Psoas muscle (tissue), 8 donors: ENCODE results near the gene RNF167. TPM values are rescaled to one million over a fixed set of nuclear protein-coding genes. Genes with fewer than 3 reads are reported as not detected.
A peak's percentile ranks its signal among the peaks of the same experiment; 100 is the strongest.

Experiments
- ATAC-seq, 4 donors: fragments of 200-7000 bp; cut with Tn5 transposase; one replicate each; pipeline ENCODE4 v1.9.1; 2020; ENCODE audit warnings: moderate library complexity in 3 of 4, mild to moderate bottlenecking in 2 of 4
- DNase-seq, 2 donors: peaks; one replicate each; pipeline ENCODE4 v3.0.0-alpha.2; 2020
- H3K27ac ChIP-seq: fragments of 200-600 bp; one replicate; pipeline ENCODE4 v1.8.0; 2022
- H3K27me3 ChIP-seq, 3 donors: fragments of 200-600 bp in 1 of 3; one replicate each; pipeline versions ENCODE4 v1.6.1 to v1.8.0; 2013 to 2022; ENCODE audit warnings: low read length in 2 of 3, mild to moderate bottlenecking in 2 of 3, moderate library complexity in 1 of 3; ENCODE audit not compliant: insufficient read depth in 3 of 3
- H3K36me3 ChIP-seq, 2 donors: fragments of 200-600 bp in 1 of 2; one replicate each; pipeline versions ENCODE4 v1.6.1 to v1.8.0; 2013 to 2022; ENCODE audit warnings: low read depth in 1 of 2, mild to moderate bottlenecking in 1 of 2, moderate library complexity in 1 of 2; ENCODE audit not compliant: insufficient read depth in 1 of 2
- H3K4me1 ChIP-seq: fragments of 200-600 bp; one replicate; pipeline ENCODE4 v1.8.0; 2022
- H3K4me3 ChIP-seq: fragments of 200-600 bp; one replicate; pipeline ENCODE4 v1.8.0; 2022; ENCODE audit warnings: mild to moderate bottlenecking
- H3K9me3 ChIP-seq: fragments of 200-600 bp; one replicate; pipeline ENCODE4 v1.8.0; 2022
- WGBS, 3 donors: extraction: QIAGEN DNeasy Blood & Tissue Kit; methylation state at CpG; one replicate each; pipeline versions ENCODE4 v1.1.6 to v1.1.7; 2013; 5-methylcytosine and 5-hydroxymethylcytosine counted together
- intact Hi-C, 2 donors: fragments of 100-400 bp; cut with DNase I; formaldehyde crosslinking; loops; one replicate each; pipeline versions ENCODE4 v1.11.0 to v1.14.2; 2022
- polyA plus RNA-seq, 3 donors: library from polyadenylated mRNA; stranded (reverse); fragments of 200-250 nt; gene quantifications; one replicate each; pipeline ENCODE4 v1.2.3, GENCODE V29; 2013
- total RNA-seq, 4 donors: library from RNA; stranded (reverse); fragmentation: NEBNext Ultra II Directional in 2 of 4; extraction: Animal tissue kit (Norgen Biotek cat#: 25700) in 2 of 4; gene quantifications; one replicate each; pipeline versions ENCODE4 v1.2.1 to v1.2.4, GENCODE V29; 2021 to 2023
- TF ChIP-seq, protein P1 (sequence below): fragments of 200-600 bp; IDR thresholded peaks from one replicate; pipeline ENCODE4 v1.8.0; 2022; ENCODE audit warnings: antibody characterized with exemption
- donor health status: healthy with polysubstance abuse.
- donor health status: DM: no; HTN: no; CAD: no; lungs with moderate emphysema.
- donor health status: Bipolar disorder and iron deficiency.
- donor health status: healthy.
- donor health status: DM: yes; HTN: yes; CAD: no.
- donor health status: DM: no; HTN: no; CAD: no.
- donor health status: DM: no; HTN: no; CAD: no.
- donor health status: DM: yes; HTN: yes; CAD: no.

RNF167 gene
- total and polyA plus RNA-seq, 7 donors: 85.1 to 151 (median 88.1) TPM

DNA sequence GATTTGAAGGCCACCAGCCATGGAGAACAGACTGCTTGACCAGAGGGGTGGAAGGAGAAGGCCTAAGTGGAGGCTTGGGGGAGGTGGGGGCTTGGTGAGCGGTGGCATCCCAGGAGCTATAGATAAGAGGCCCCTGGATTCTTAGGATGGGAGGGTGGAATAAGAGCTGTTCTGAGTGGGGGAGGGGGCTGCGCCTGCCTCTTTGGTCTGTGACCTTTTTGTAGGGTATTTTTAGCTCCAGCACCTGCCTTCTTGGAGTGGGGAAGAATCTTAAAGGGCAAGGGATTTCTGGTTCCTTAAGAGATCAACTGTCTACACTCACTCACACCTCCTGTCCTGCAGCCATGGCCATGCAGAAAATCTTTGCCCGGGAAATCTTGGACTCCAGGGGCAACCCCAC lies 11.4 kb downstream of the RNF167 start:
- no peaks in the 10 kb centered on the region for H3K9me3 ChIP-seq
- H3K27me3 ChIP-seq: no peaks in the 10 kb centered on the region
- DNase-seq (peak in 1 of 2 donors; percentile 78), ATAC-seq (peak; percentile 11 to 50 (median 33))
- 35 to 41% (median 37%) methylated on average over 3 of the region's 3 CpGs for WGBS, 3 donors
- peak overlapping the region; percentile 96 for H3K27ac ChIP-seq
- TF ChIP-seq, protein P1, sequence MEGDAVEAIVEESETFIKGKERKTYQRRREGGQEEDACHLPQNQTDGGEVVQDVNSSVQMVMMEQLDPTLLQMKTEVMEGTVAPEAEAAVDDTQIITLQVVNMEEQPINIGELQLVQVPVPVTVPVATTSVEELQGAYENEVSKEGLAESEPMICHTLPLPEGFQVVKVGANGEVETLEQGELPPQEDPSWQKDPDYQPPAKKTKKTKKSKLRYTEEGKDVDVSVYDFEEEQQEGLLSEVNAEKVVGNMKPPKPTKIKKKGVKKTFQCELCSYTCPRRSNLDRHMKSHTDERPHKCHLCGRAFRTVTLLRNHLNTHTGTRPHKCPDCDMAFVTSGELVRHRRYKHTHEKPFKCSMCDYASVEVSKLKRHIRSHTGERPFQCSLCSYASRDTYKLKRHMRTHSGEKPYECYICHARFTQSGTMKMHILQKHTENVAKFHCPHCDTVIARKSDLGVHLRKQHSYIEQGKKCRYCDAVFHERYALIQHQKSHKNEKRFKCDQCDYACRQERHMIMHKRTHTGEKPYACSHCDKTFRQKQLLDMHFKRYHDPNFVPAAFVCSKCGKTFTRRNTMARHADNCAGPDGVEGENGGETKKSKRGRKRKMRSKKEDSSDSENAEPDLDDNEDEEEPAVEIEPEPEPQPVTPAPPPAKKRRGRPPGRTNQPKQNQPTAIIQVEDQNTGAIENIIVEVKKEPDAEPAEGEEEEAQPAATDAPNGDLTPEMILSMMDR: no peak
- H3K36me3 ChIP-seq: peaks cover 0 to 26% of the 10 kb centered on the region in 2 donors
- H3K4me1 ChIP-seq: peaks cover 34% of the 10 kb centered on the region
- intact Hi-C loops: loop anchor here in 1 of 2 donors (2.0 kb wide), 1 partner anchor 15 kb away; the partner anchor contains the start of gene SPAG7
- peak overlapping the region; percentile 97 for H3K4me3 ChIP-seq

DNA sequence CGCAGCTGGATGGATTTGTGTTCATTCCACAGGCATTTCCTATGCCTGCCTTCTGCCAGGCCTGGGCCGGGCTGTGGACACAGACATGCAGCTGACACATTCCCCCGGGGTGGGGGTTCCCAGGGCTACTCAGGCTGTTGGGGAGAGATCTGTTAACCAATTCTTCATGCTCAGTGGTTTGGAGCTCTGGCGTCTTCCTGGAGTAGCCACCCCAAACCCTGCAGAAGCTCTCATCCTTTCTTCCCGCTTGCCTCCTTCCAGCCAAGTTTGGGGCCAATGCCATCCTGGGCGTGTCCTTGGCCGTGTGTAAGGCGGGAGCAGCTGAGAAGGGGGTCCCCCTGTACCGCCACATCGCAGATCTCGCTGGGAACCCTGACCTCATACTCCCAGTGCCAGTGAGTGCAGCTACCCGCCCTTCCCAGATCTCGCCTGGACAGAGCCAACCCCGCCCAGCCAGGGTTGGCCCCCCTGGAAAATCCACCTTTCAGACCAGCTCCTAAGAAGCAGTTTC lies 13.4 kb downstream of the RNF167 start:
- intact Hi-C loops: loop anchor here in 1 of 2 donors (2.0 kb wide), 1 partner anchor 13 kb away; the partner anchor contains the start of gene SPAG7
- ATAC-seq (no peak), DNase-seq (peak in 1 of 2 donors; percentile 66)
- WGBS, 3 donors: 28 to 36% (median 33%) methylated on average over 14 of the region's 14 CpGs
- no peaks in the 10 kb centered on the region for H3K9me3 ChIP-seq
- peaks cover 32% of the 10 kb centered on the region for H3K4me1 ChIP-seq
- H3K36me3 ChIP-seq: peaks cover 0 to 33% of the 10 kb centered on the region in 2 donors
- TF ChIP-seq, protein P1: no peak
- H3K27ac ChIP-seq: peak overlapping the region; percentile 96
- peak overlapping the region; percentile 97 for H3K4me3 ChIP-seq
- no peaks in the 10 kb centered on the region for H3K27me3 ChIP-seq

DNA sequence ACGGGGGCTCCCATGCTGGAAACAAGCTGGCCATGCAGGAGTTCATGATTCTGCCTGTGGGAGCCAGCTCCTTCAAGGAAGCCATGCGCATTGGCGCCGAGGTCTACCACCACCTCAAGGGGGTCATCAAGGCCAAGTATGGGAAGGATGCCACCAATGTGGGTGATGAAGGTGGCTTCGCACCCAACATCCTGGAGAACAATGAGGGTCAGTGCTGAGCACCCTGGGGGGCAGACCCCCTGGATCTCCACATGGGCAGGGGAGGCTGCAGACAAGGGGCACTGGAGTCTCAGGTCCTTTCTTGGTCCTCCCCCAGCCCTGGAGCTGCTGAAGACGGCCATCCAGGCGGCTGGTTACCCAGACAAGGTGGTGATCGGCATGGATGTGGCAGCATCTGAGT lies 15.0 kb downstream of the RNF167 start:
- intact Hi-C loops: no loop called here
- WGBS, 3 donors: 59 to 83% (median 72%) methylated on average over 8 of the region's 8 CpGs

DNA sequence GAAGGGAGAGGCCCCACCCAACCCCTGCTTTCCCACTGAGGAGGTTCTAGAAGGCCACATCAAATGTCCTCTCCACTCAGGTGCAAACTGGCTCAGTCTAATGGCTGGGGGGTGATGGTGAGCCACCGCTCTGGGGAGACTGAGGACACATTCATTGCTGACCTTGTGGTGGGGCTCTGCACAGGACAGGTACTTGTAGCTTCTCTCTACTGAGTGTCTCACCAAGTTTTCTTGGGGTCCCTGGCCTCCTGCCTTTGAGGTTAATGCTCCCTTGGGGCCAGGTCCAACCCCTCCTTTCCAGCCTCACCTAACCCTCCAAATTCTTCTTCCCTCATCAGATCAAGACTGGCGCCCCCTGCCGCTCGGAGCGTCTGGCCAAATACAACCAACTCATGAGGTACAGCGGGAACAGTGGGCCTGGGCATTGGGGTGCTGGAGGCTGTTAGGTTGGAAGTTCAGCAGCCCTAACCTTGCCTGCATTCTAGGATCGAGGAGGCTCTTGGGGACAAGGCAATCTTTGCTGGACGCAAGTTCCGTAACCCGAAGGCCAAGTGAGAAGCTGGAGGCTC lies 16.5 kb downstream of the RNF167 start:
- Histone ChIP-seq H3K36me3 (peaks cover 6 to 52% of the 10 kb centered on the region in 2 donors), H3K27me3 (no peaks in the 10 kb centered on the region), H3K4me3 (no peak overlapping the region), H3K4me1 (peaks cover 36% of the 10 kb centered on the region), H3K9me3 (no peaks in the 10 kb centered on the region), H3K27ac (peak overlapping the region; percentile 54)
- peak; percentile 52 to 79 for DNase-seq
- WGBS, 3 donors: 56 to 78% (median 66%) methylated on average over 10 of the region's 10 CpGs
- peak in 1 of 4 donors; percentile 31 for ATAC-seq
- TF ChIP-seq, protein P1: peak; percentile 18
- intact Hi-C loops: no loop called here

More for the DNA sequence above, 15.0 kb downstream of the RNF167 start:
- ATAC-seq (no peak), DNase-seq (peak in 1 of 2 donors; percentile 49)
- peaks cover 43% of the 10 kb centered on the region for H3K4me1 ChIP-seq
- H3K27ac ChIP-seq: peak overlapping the region; percentile 96
- TF ChIP-seq, protein P1: no peak
- H3K4me3 ChIP-seq: peak overlapping the region; percentile 18
- H3K9me3 ChIP-seq: no peaks in the 10 kb centered on the region
- peaks cover 5 to 42% of the 10 kb centered on the region in 2 donors for H3K36me3 ChIP-seq
- no peaks in the 10 kb centered on the region for H3K27me3 ChIP-seq
